GM23248 (cell line): ENCODE results near the gene SIRT6.
"Not testable (repeated sequence)": the region's sequence is repeated elsewhere in the genome, so short reads cannot be mapped to it uniquely, and the experiment has no call there.

Source experiments
- EZH2 ChIP-seq: fragments of 200-600 bp; sonication (generic); IDR thresholded peaks from 2 replicates; pipeline ENCODE4 v1.6.1; 2018; ENCODE audit warnings: antibody characterized with exemption, mild to moderate bottlenecking; ENCODE audit not compliant: insufficient read depth, poor library complexity, severe bottlenecking
- EZH2phosphoT487 ChIP-seq: fragments of 200-600 bp; sonication (generic); IDR thresholded peaks from 2 replicates; pipeline ENCODE4 v1.6.1; 2018; ENCODE audit warnings: antibody characterized with exemption, moderate library complexity, mild to moderate bottlenecking, low read depth; ENCODE audit not compliant: insufficient read depth

GRCh38 chr19:4231521-4231920 is 49.2 kb upstream of the SIRT6 start:
- TF ChIP-seq EZH2phosphoT487, EZH2: not testable (repeated sequence)
